ENCODE data around the gene PCDHB3.
A peak's percentile ranks its signal among the peaks of the same experiment; 100 is the strongest.

The PCDHB3 gene

DNA sequence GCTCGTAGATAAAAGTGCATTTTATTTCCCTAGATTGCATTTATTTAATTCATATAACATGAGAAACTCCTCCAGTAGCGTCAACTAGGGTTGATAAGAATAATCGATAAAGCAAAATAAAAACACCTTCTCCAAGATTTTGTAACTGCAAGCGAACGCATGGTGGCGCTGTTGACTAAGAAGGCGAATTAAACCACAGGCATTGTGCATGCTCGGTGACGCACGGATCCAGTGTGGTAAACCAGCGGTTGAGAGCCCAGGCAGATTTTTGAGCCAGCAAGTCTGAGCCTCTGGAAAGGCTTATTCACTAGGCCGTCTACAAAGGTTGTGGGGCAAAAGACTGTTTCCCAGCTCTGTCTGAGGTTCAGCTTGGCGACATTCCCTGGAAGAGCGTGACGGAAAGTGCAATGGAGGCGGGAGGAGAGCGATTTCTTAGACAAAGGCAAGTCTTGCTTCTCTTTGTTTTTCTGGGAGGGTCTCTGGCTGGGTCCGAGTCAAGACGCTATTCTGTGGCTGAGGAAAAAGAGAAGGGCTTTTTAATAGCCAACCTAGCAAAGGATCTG lies at the start of gene PCDHB3:
Gene PCDHB3 (plus strand): TSS at position 231 of the 563 bp plus-strand sequence. CDS start 177 bp downstream, at position 408.
- peaks cover 6% of the 10 kb centered on the region; the same call in 1 of the 2 replicates for H3K9me3 ChIP-seq (ENCODE audit: insufficient read depth, low read length)
- no peak within 1 kb of the TSS for H3K4me3 ChIP-seq (ENCODE audit: insufficient read length, low read depth)
- no peak for TF ChIP-seq ZNF274 (IDR thresholded peaks at IDR 0.05; ENCODE audit: low read depth, low read length)
- TF ChIP-seq YY1 (IDR thresholded peaks at IDR 0.05; ENCODE audit: insufficient read depth, insufficient read length): no peak
- no peak for TF ChIP-seq SUZ12 (IDR thresholded peaks at IDR 0.05; ENCODE audit: extremely low read depth, insufficient read depth, insufficient read length)
- no peaks in the 10 kb centered on the region for H3K4me1 ChIP-seq (ENCODE audit: insufficient read depth, insufficient read length)
- no peak for DNase-seq (ENCODE audit: low read depth, low spot score)
- H3K9ac ChIP-seq (ENCODE audit: insufficient read length, low read depth): no peak within 1 kb of the TSS
- H3K36me3 ChIP-seq (ENCODE audit: insufficient read depth, insufficient read length, low read length): peaks cover 25% of the 10 kb centered on the region
- H3K27me3 ChIP-seq (ENCODE audit: insufficient read depth, insufficient read length): no peaks in the 10 kb centered on the region

DNA sequence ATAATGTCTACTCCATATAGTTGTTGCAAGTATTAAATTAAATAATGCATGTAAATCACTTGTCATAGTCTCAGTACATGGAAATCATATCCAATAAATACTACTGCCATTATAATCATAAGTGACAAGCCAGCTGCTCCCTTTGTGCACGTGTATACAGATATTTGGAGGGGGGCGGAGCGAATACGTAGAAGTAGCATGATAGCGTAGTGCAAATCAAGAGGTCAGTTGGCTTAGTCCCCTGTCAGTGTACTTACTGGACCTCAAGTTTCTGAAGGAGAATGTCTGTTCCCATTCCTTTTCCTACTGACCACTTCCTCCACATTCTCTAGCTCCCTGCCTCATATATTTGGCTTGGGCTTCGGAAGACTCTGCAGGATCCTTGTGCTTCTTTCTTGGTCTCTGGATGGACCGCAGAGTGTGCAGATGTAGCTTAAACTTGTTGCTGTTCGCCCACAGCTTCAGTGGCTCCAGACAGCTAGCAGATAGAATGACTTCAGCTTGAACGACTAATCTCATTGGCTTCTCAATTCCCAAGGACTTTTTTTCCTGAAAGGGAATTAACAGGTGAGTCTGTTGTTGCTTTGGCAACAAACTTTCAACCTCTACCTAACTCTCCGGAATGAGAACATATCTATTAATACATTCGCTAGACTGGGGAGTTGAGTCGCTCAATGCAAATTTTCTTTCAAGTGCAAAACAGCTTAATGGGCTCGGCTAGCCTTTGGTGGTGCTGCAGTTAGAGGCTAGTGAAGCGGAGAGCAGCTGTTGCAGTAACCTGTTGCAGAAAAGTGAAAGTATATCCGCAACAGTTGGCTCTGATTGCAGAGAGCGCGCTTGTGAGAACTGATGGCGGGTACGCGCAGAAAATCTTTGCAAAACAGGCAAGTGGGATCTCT lies 49.4 kb upstream of the PCDHB3 start, which contains the start of gene PCDHB1:
Gene PCDHB1 (plus strand): TSS at position 753 of the 899 bp plus-strand sequence. CDS start 97 bp downstream, at position 850.
- H3K9me3 ChIP-seq (ENCODE audit: insufficient read depth, low read length): no peaks in the 10 kb centered on the region
- no peaks in the 10 kb centered on the region for H3K4me1 ChIP-seq (ENCODE audit: insufficient read depth, insufficient read length)
- H3K36me3 ChIP-seq (ENCODE audit: insufficient read depth, insufficient read length, low read length): no peaks in the 10 kb centered on the region
- DNase-seq (ENCODE audit: low read depth, low spot score): peak; percentile 15
- H3K4me3 ChIP-seq (ENCODE audit: insufficient read length, low read depth): peak within 1 kb of the TSS; percentile 58
- H3K27me3 ChIP-seq (ENCODE audit: insufficient read depth, insufficient read length): peaks cover 18% of the 10 kb centered on the region
- H3K9ac ChIP-seq (ENCODE audit: insufficient read length, low read depth): peak within 1 kb of the TSS; percentile 57
- TF ChIP-seq YY1 (IDR thresholded peaks at IDR 0.05; ENCODE audit: insufficient read depth, insufficient read length): no peak
- no peak for TF ChIP-seq SUZ12 (IDR thresholded peaks at IDR 0.05; ENCODE audit: extremely low read depth, insufficient read depth, insufficient read length)
- TF ChIP-seq ZNF274 (IDR thresholded peaks at IDR 0.05; ENCODE audit: low read depth, low read length): no peak

DNA sequence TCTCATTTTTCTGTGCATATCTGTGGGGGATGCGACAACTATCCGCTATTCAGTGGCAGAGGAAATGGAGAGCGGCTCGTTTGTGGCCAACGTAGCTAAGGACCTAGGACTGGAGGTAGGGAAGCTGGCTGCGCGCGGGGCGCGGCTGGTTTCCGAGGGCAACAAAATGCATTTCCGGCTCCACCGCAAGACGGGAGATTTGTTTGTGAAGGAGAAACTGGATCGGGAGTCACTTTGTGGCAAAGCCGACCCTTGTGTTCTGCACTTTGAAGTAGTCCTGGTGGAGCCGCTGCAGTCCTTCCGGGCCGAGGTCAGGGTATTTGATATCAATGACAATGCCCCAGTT lies 48.8 kb upstream of the PCDHB3 start:
- DNase-seq (ENCODE audit: low read depth, low spot score): peak; percentile 16
- peak overlapping the region; percentile 58 for H3K4me3 ChIP-seq (ENCODE audit: insufficient read length, low read depth)
- H3K4me1 ChIP-seq (ENCODE audit: insufficient read depth, insufficient read length): no peaks in the 10 kb centered on the region
- no peak for TF ChIP-seq ZNF274 (IDR thresholded peaks at IDR 0.05; ENCODE audit: low read depth, low read length)
- TF ChIP-seq YY1 (IDR thresholded peaks at IDR 0.05; ENCODE audit: insufficient read depth, insufficient read length): no peak
- no peak for TF ChIP-seq SUZ12 (IDR thresholded peaks at IDR 0.05; ENCODE audit: extremely low read depth, insufficient read depth, insufficient read length)
- peak overlapping the region; percentile 57 for H3K9ac ChIP-seq (ENCODE audit: insufficient read length, low read depth)
- H3K27me3 ChIP-seq (ENCODE audit: insufficient read depth, insufficient read length): peaks cover 18% of the 10 kb centered on the region
- no peaks in the 10 kb centered on the region for H3K9me3 ChIP-seq (ENCODE audit: insufficient read depth, low read length)
- H3K36me3 ChIP-seq (ENCODE audit: insufficient read depth, insufficient read length, low read length): no peaks in the 10 kb centered on the region

DNA sequence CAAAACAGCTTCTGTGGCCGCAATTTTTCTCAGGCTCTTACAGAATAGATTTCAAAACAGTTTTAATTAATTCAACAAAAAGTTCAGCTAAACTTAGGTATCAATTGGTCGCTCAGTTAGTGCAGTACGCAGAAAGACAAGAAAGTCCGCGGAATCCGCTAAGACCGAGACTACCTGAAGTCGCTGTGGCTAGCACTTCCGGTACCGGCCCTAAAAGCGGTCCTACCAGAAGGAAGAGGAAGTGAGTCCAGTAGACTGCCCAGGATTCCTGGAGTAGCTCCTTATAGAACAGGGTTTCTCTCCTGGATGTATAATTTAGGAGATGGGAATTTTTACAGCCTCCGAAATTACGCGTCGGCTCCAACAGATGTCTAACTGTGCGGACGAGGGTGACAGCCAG lies 22.4 kb upstream of the PCDHB3 start:
- no peaks in the 10 kb centered on the region for H3K9me3 ChIP-seq (ENCODE audit: insufficient read depth, low read length)
- no peaks in the 10 kb centered on the region for H3K4me1 ChIP-seq (ENCODE audit: insufficient read depth, insufficient read length)
- TF ChIP-seq SUZ12 (IDR thresholded peaks at IDR 0.05; ENCODE audit: extremely low read depth, insufficient read depth, insufficient read length): no peak
- no peak for TF ChIP-seq YY1 (IDR thresholded peaks at IDR 0.05; ENCODE audit: insufficient read depth, insufficient read length)
- no peak for TF ChIP-seq ZNF274 (IDR thresholded peaks at IDR 0.05; ENCODE audit: low read depth, low read length)
- no peak for DNase-seq (ENCODE audit: low read depth, low spot score)
- peak overlapping the region; percentile 2 for H3K9ac ChIP-seq (ENCODE audit: insufficient read length, low read depth)
- peak overlapping the region; percentile 42 for H3K4me3 ChIP-seq (ENCODE audit: insufficient read length, low read depth)
- H3K36me3 ChIP-seq (ENCODE audit: insufficient read depth, insufficient read length, low read length): no peaks in the 10 kb centered on the region
- no peaks in the 10 kb centered on the region for H3K27me3 ChIP-seq (ENCODE audit: insufficient read depth, insufficient read length)

DNA sequence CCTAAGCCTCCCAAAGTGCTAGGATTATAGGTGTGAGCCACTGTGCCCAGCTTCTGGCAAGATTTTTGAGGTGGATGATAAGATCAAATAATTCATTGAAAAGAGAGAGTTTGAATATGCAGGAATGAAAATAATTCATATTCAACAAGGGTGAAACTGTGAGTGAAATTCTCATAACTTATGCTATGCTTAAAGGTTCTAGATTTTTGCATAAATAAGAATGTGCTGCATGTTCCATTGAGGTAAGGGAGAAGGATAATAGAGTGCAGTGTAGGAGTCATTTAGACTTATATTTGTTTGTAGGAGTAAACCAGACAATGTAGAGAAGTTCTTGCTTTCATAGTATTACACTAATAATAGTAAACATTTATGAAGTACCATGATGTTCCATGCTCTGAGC lies 18.0 kb upstream of the PCDHB3 start:
- H3K9me3 ChIP-seq (ENCODE audit: insufficient read depth, low read length): no peaks in the 10 kb centered on the region
- no peak for DNase-seq (ENCODE audit: low read depth, low spot score)
- H3K9ac ChIP-seq (ENCODE audit: insufficient read length, low read depth): no peak overlapping the region
- H3K36me3 ChIP-seq (ENCODE audit: insufficient read depth, insufficient read length, low read length): no peaks in the 10 kb centered on the region
- H3K4me1 ChIP-seq (ENCODE audit: insufficient read depth, insufficient read length): no peaks in the 10 kb centered on the region
- H3K4me3 ChIP-seq (ENCODE audit: insufficient read length, low read depth): no peak overlapping the region
- TF ChIP-seq SUZ12 (IDR thresholded peaks at IDR 0.05; ENCODE audit: extremely low read depth, insufficient read depth, insufficient read length): no peak
- no peak for TF ChIP-seq ZNF274 (IDR thresholded peaks at IDR 0.05; ENCODE audit: low read depth, low read length)
- TF ChIP-seq YY1 (IDR thresholded peaks at IDR 0.05; ENCODE audit: insufficient read depth, insufficient read length): no peak
- no peaks in the 10 kb centered on the region for H3K27me3 ChIP-seq (ENCODE audit: insufficient read depth, insufficient read length)

DNA sequence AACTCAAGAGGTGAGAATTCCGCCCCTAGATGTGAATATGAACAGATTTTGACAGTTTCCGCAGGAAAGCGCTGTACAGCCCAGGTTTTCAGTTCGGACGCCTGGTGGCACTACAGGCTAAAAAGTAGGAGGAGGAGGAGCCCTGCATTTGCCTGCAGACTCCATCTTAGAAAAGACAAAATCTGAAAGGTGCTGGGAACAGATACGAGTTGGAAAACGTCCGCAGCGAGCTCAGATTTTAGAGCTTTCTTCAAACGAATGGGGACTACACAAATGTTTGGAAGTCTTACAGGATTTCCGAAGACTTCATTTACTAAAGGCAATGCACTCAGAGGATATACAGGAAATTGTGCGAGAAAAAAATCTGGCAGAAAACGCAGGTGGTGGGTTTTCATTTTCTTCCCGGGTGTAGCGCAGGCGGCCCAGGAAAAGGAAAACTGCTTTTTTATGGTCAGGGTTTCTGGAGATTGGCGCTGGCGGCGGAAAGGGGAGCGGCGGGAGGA lies 15.7 kb upstream of the PCDHB3 start:
- Histone ChIP-seq H3K9ac (ENCODE audit: insufficient read length, low read depth) (no peak overlapping the region), H3K9me3 (ENCODE audit: insufficient read depth, low read length) (no peaks in the 10 kb centered on the region), H3K27me3 (ENCODE audit: insufficient read depth, insufficient read length) (no peaks in the 10 kb centered on the region), H3K4me1 (ENCODE audit: insufficient read depth, insufficient read length) (no peaks in the 10 kb centered on the region), H3K4me3 (ENCODE audit: insufficient read length, low read depth) (no peak overlapping the region), H3K36me3 (ENCODE audit: insufficient read depth, insufficient read length, low read length) (no peaks in the 10 kb centered on the region)
- TF ChIP-seq YY1 (IDR thresholded peaks at IDR 0.05; ENCODE audit: insufficient read depth, insufficient read length): no peak
- TF ChIP-seq ZNF274 (IDR thresholded peaks at IDR 0.05; ENCODE audit: low read depth, low read length): no peak
- no peak for TF ChIP-seq SUZ12 (IDR thresholded peaks at IDR 0.05; ENCODE audit: extremely low read depth, insufficient read depth, insufficient read length)
- DNase-seq (ENCODE audit: low read depth, low spot score): no peak

Measured in NT2/D1 (cell line).